IMR-90 (cell line): ENCODE results near the gene RBKS. TPM values are rescaled to one million over a fixed set of nuclear protein-coding genes. Genes with fewer than 3 reads are reported as not detected.

Source experiments
- ATAC-seq: fragments of 200-7000 bp; cut with Tn5 transposase; 2 replicates; pipeline ENCODE4 v1.9.1; 2020; ENCODE audit warnings: low read depth, mild to moderate bottlenecking, moderate library complexity
- BruUV-seq: library from RNA; stranded (reverse); fragments of 400-500 nt; replicated peaks from 2 replicates; lab custom pipeline; 2021; lab: Mats Ljungman, UMichigan
- CTCF ChIA-PET: fragments of 300-600 bp; formaldehyde crosslinking; extraction: SDS; loops from one replicate; lab custom pipeline; 2021; ENCODE audit warnings: antibody characterized with exemption; lab: Yijun Ruan, JAX
- POLR2A ChIA-PET: fragments of 300-600 bp; sonication (Branson Sonifier 250); formaldehyde crosslinking; loops from one replicate; lab custom pipeline; 2022; ENCODE audit warnings: antibody characterized with exemption; ENCODE audit not compliant: unreplicated experiment; lab: Charles Lee
- DNase-seq: peaks from one replicate; pipeline ENCODE4 v3.0.0; 2013
- H2AFZ ChIP-seq: replicated peaks from 2 replicates; pipeline ENCODE3; 2013; ENCODE audit warnings: low read length, mild to moderate bottlenecking; ENCODE audit not compliant: poor library complexity
- H2AK5ac ChIP-seq: 2 replicates; pipeline ENCODE4 v1.6.1; 2013; ENCODE audit warnings: low read depth, low read length, inconsistent platforms
- H2AK9ac ChIP-seq: replicated peaks from 2 replicates; pipeline ENCODE3; 2013; ENCODE audit warnings: mild to moderate bottlenecking, low read depth, low read length, moderate library complexity; ENCODE audit not compliant: poor library complexity
- H2BK120ac ChIP-seq: 2 replicates; pipeline ENCODE4 v1.6.1; 2013; ENCODE audit warnings: low read depth, low read length, inconsistent platforms
- H2BK15ac ChIP-seq: 3 replicates; pipeline ENCODE4 v1.6.1; 2013; ENCODE audit warnings: low read depth, low read length, inconsistent platforms
- H2BK20ac ChIP-seq: 2 replicates; pipeline ENCODE4 v1.6.1; 2013; ENCODE audit warnings: low read depth, mild to moderate bottlenecking, inconsistent platforms, low read length, moderate library complexity
- H2BK5ac ChIP-seq: 2 replicates; pipeline ENCODE4 v1.6.1; 2013; ENCODE audit warnings: mild to moderate bottlenecking, low read depth, low read length, inconsistent platforms; ENCODE audit not compliant: poor library complexity, severe bottlenecking
- H3K14ac ChIP-seq: replicated peaks from 2 replicates; pipeline ENCODE4 v1.6.1; 2013; ENCODE audit warnings: low read depth, low read length, inconsistent platforms
- H3K18ac ChIP-seq: 2 replicates; pipeline ENCODE4 v1.6.1; 2013; ENCODE audit warnings: low read depth, low read length, control low read depth
- H3K23ac ChIP-seq: 2 replicates; pipeline ENCODE4 v1.6.1; 2013; ENCODE audit warnings: low read depth, low read length, inconsistent platforms
- H3K27ac ChIP-seq: 2 replicates; pipeline ENCODE4 v1.5.1; 2013; ENCODE audit warnings: mild to moderate bottlenecking, control low read depth, low read length; ENCODE audit not compliant: insufficient read depth
- H3K27me3 ChIP-seq: 2 replicates; pipeline ENCODE4 v1.6.1; 2013; ENCODE audit warnings: low read length; ENCODE audit not compliant: control insufficient read depth, insufficient read depth
- H3K36me3 ChIP-seq: 2 replicates; pipeline ENCODE4 v1.6.1; 2013; ENCODE audit warnings: low read length, mixed read lengths; ENCODE audit not compliant: control insufficient read depth, insufficient read depth
- H3K4ac ChIP-seq: 2 replicates; pipeline ENCODE4 v1.6.1; 2013; ENCODE audit warnings: low read depth, low read length, inconsistent platforms
- H3K4me1 ChIP-seq: 2 replicates; pipeline ENCODE4 v1.6.1; 2013; ENCODE audit warnings: low read length, mixed read lengths; ENCODE audit not compliant: control insufficient read depth, insufficient read depth
- H3K4me2 ChIP-seq: 2 replicates; pipeline ENCODE4 v1.6.1; 2013; ENCODE audit warnings: low read depth, mild to moderate bottlenecking, control low read depth, low read length, moderate library complexity
- H3K4me3 ChIP-seq: 2 replicates; pipeline ENCODE4 v1.5.1; 2013; ENCODE audit warnings: low read depth, mild to moderate bottlenecking, control low read depth, low read length, moderate library complexity; ENCODE audit not compliant: insufficient read depth
- H3K56ac ChIP-seq: 2 replicates; pipeline ENCODE4 v1.6.1; 2013; ENCODE audit warnings: low read length, inconsistent platforms; ENCODE audit not compliant: insufficient read depth; ENCODE audit errors: extremely low read depth
- H3K79me1 ChIP-seq, 2 experiments: 2 replicates each; pipeline ENCODE4 v1.6.1; 2013; ENCODE audit warnings: low read length in 2 of 2, inconsistent platforms in 1 of 2, low read depth in 1 of 2
- H3K9ac ChIP-seq: 2 replicates; pipeline ENCODE4 v1.6.1; 2013; ENCODE audit warnings: low read depth, low read length, control low read depth
- H3K9me1 ChIP-seq: 2 replicates; pipeline ENCODE4 v1.6.1; 2013; ENCODE audit warnings: low read length, inconsistent platforms; ENCODE audit not compliant: insufficient read depth
- H3K9me3 ChIP-seq: 2 replicates; pipeline ENCODE4 v1.6.1; 2013; ENCODE audit warnings: low read length; ENCODE audit not compliant: control insufficient read depth, insufficient read depth
- H4K20me1 ChIP-seq: 2 replicates; pipeline ENCODE4 v1.6.1; 2013; ENCODE audit warnings: low read length, inconsistent platforms; ENCODE audit not compliant: insufficient read depth
- H4K5ac ChIP-seq: 2 replicates; pipeline ENCODE4 v1.6.1; 2013; ENCODE audit warnings: mild to moderate bottlenecking, low read depth, low read length, control low read depth
- H4K8ac ChIP-seq, 2 experiments: 2 replicates each; pipeline ENCODE4 v1.6.1; 2013; ENCODE audit warnings: low read depth in 2 of 2, low read length in 2 of 2, control low read depth in 1 of 2, inconsistent platforms in 1 of 2
- H4K91ac ChIP-seq: 2 replicates; pipeline ENCODE4 v1.6.1; 2013; ENCODE audit warnings: low read depth, low read length, inconsistent platforms; ENCODE audit not compliant: insufficient read depth
- RCOR1 ChIP-seq: IDR thresholded peaks from 2 replicates; pipeline ENCODE4 v1.6.1; 2012; ENCODE audit warnings: mild to moderate bottlenecking, low read length, improper control_type of control experiment; ENCODE audit not compliant: insufficient replicate concordance
- WGBS, 2 experiments: methylation state at CpG; one replicate each; pipeline versions ENCODE4 v1.1.5 to v1.1.7; 2013; ENCODE audit warnings: missing lambda C conversion rate in 2 of 2; ENCODE audit not compliant: insufficient read length in 1 of 2; ENCODE audit errors: extremely low coverage in 2 of 2; 5-methylcytosine and 5-hydroxymethylcytosine counted together
- dilution Hi-C: fragments of 300-500 bp; cut with HindIII; formaldehyde crosslinking; loops from one replicate; pipeline ENCODE4 v1.14.3; 2018; ENCODE audit warnings: low sequenced_read_pairs; ENCODE audit not compliant: unreplicated experiment
- in situ Hi-C: fragments of 300-500 bp; cut with MboI; formaldehyde crosslinking; loops from 3 replicates; pipeline ENCODE4 v1.14.3; 2019; ENCODE audit warnings: low sequenced_read_pairs, inconsistent platforms, mixed read lengths
- intact Hi-C: fragments of 100-400 bp; cut with micrococcal nuclease; formaldehyde crosslinking; loops from 2 replicates; pipeline ENCODE4 v1.10.0; 2022
- polyA plus RNA-seq, 3 experiments: library from polyadenylated mRNA; depleted of rRNA; stranded (reverse); fragments of >200 nt; gene quantifications; 2 replicates each; pipeline ENCODE4 v1.2.3, GENCODE V29; 2012; ENCODE audit warnings: low replicate concordance in 1 of 3
- total RNA-seq: library from RNA; depleted of rRNA; stranded (reverse); fragments of >200 nt; gene quantifications from 2 replicates; pipeline ENCODE4 v1.2.3, GENCODE V29; 2012

RBKS gene
- total and polyA plus RNA-seq, 2 of the 4 experiments (the other 2 are of a cell fraction): 1.1 to 1.4 TPM

DNA sequence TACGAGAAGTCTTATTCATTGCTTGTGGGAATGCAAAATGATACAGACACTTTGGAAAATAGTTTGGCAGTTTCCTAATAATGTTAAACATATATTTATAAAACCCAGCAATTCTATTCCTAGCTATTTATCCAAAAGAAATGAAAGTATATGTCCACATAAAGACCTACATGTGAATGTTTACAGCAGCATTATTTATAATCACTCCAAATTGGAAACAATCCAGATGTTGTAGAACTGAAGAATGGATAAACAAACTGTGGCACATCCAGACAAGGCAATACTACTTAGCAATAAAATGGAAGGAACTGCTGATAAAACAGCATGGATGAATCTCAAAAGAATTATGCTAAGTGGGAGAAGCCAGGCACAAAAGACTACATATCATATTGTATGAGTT lies 99.4 kb downstream of the RBKS start:
- no peaks in the 10 kb centered on the region for H3K9me3 ChIP-seq
- no peak overlapping the region for H2AK9ac ChIP-seq
- H2BK15ac ChIP-seq: 0 out of 3 replicates have a peak overlapping the region, but pooled peaks have one; percentile 94
- no peak overlapping the region for H3K27ac ChIP-seq
- H2BK5ac ChIP-seq: peak overlapping the region; percentile 66
- no peaks in the 10 kb centered on the region for H4K20me1 ChIP-seq
- no peak overlapping the region for H3K18ac ChIP-seq
- POLR2A ChIA-PET: interaction anchor here (0.6 to 1.0 kb wide), 2 partner anchors 18 to 21 kb away, joined by 4 to 6 read pairs; no protein-coding TSS in a partner anchor
- peaks cover 2 to 32% of the 10 kb centered on the region in 2 experiments; a peak in 3 of 4 replicates for H3K79me1 ChIP-seq
- H2BK120ac ChIP-seq: no peak overlapping the region
- no peaks in the 10 kb centered on the region for H3K27me3 ChIP-seq
- H3K4me2 ChIP-seq: no peak overlapping the region
- no TSS peak for BruUV-seq
- CTCF ChIA-PET: interaction anchor here (0.7 to 0.8 kb wide), 2 partner anchors 8 to 295 kb away, joined by 3 read pairs; no protein-coding TSS in a partner anchor
- dilution Hi-C loops: no loop called here
- ATAC-seq: no peak
- H3K23ac ChIP-seq: no peak overlapping the region
- H4K5ac ChIP-seq: no peak overlapping the region
- H3K4ac ChIP-seq: peak overlapping the region; percentile 86; the same call in 1 of the 2 replicates
- DNase-seq: peak; percentile 34
- no peak overlapping the region for H3K14ac ChIP-seq
- no peak overlapping the region for H3K56ac ChIP-seq
- TF ChIP-seq RCOR1: no peak
- intact Hi-C loops: no loop called here
- H4K8ac ChIP-seq: peak overlapping the region; percentile 27 to 57; a peak in 2 of 4 replicates
- WGBS, 2 experiments: no CpG with 5 or more reads among the region's 1 CpG
- no peak overlapping the region for H2AK5ac ChIP-seq
- peaks cover 16% of the 10 kb centered on the region for H3K9me1 ChIP-seq
- H3K4me3 ChIP-seq: no peak overlapping the region
- H3K9ac ChIP-seq: no peak overlapping the region
- H2BK20ac ChIP-seq: peak overlapping the region; percentile 92
- H3K36me3 ChIP-seq: no peaks in the 10 kb centered on the region
- no peak overlapping the region for H4K91ac ChIP-seq
- in situ Hi-C loops: no loop called here
- H2AFZ ChIP-seq: no peak overlapping the region
- peaks cover 14% of the 10 kb centered on the region for H3K4me1 ChIP-seq
